Subcutaneous abdominal adipose tissue (tissue), 5 donors: ENCODE measurements around the gene BAG2.

Source experiments
- H3K27ac ChIP-seq: one replicate; pipeline ENCODE4 v1.7.0; 2013; ENCODE audit warnings: low read depth, mild to moderate bottlenecking, inconsistent platforms, low read length, moderate library complexity
- H3K27me3 ChIP-seq, 5 donors: one replicate each; pipeline ENCODE4 v1.7.0; 2013; ENCODE audit warnings: low read length in 5 of 5, inconsistent platforms in 1 of 5; ENCODE audit not compliant: control insufficient read depth in 5 of 5, insufficient read depth in 4 of 5
- H3K36me3 ChIP-seq, 5 donors: one replicate each; pipeline ENCODE4 v1.7.0; 2013; ENCODE audit warnings: low read length in 5 of 5; ENCODE audit not compliant: control insufficient read depth in 5 of 5, insufficient read depth in 5 of 5
- H3K4me1 ChIP-seq, 5 donors: one replicate each; pipeline ENCODE4 v1.7.0; 2013; ENCODE audit warnings: low read length in 5 of 5, mild to moderate bottlenecking in 3 of 5, moderate library complexity in 1 of 5; ENCODE audit not compliant: control insufficient read depth in 5 of 5, insufficient read depth in 5 of 5
- H3K4me3 ChIP-seq, 5 donors: one replicate each; pipeline ENCODE4 v1.7.0; 2013; ENCODE audit warnings: low read length in 5 of 5, low read depth in 1 of 5
- H3K9ac ChIP-seq, 5 donors: one replicate each; pipeline ENCODE4 v1.7.0; 2013; ENCODE audit warnings: low read length in 5 of 5, mild to moderate bottlenecking in 4 of 5, moderate library complexity in 3 of 5
- H3K9me3 ChIP-seq, 5 donors: one replicate each; pipeline ENCODE4 v1.7.0; 2013; ENCODE audit warnings: low read length in 5 of 5; ENCODE audit not compliant: control insufficient read depth in 5 of 5
- donor health status: healthy.
- donor health status: healthy.
- donor health status: healthy.
- donor health status: healthy.
- donor health status: healthy.

The BAG2 gene

DNA sequence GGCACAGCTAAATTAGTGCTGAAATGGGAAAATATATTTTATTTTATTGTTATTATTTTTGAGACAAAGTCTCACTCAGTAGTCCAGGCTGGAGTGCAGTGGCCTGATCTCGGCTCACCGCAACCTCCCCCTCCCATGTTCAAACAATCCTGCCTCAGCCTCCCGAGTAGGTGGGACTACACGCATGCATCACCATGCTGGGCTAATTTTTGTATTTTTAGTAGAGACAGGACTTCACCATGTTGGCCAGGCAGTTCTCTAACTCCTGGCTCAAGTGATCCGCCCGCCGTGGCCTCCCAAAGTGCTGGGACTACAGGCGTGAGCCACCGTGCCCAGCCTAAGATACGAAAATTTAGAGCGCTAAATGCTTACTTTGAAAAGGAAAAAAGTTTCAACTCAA lies 45.1 kb downstream of the BAG2 start:
- H3K27ac ChIP-seq = no peak overlapping the region

DNA sequence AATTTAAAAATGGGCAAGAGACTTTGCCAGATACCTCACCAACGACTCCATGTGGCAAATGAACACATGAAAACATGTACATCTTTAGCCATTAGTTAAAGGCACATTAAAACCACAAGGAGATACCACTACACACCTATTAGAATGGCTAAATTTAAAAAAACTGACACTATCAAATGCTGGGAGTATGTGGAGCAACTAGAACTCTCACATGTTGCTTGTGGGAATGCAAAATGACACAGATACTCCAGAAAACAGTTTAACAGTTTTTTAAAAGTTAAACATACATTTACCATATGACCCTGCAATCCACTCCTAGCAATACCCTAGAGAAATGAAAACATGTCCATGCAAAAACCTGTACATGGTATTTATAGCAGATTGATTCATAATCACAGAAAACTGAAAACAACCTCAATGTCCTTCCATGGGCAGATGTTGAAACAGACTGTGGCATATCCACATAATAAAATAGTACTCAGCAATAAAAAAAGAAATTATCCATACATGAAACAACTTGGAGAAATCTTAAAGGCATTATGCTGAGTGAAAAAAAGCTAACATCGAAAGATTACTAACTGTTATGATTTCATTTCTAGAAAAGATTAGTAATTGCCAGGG lies 48.1 kb downstream of the BAG2 start:
- Histone ChIP-seq H3K4me1 (peaks cover 0 to 23% (median 16%) of the 10 kb centered on the region in 5 donors), H3K27ac (no peak overlapping the region), H3K9ac (no peak overlapping the region), H3K36me3 (no peaks in the 10 kb centered on the region), H3K4me3 (no peak overlapping the region), H3K27me3 (no peaks in the 10 kb centered on the region), H3K9me3 (no peaks in the 10 kb centered on the region)

More for the DNA sequence above, 45.1 kb downstream of the BAG2 start:
- Histone ChIP-seq H3K36me3 (no peaks in the 10 kb centered on the region), H3K4me1 (peaks cover 0 to 16% (median 8%) of the 10 kb centered on the region in 5 donors), H3K9me3 (no peaks in the 10 kb centered on the region), H3K4me3 (no peak overlapping the region), H3K9ac (no peak overlapping the region), H3K27me3 (no peaks in the 10 kb centered on the region)

DNA sequence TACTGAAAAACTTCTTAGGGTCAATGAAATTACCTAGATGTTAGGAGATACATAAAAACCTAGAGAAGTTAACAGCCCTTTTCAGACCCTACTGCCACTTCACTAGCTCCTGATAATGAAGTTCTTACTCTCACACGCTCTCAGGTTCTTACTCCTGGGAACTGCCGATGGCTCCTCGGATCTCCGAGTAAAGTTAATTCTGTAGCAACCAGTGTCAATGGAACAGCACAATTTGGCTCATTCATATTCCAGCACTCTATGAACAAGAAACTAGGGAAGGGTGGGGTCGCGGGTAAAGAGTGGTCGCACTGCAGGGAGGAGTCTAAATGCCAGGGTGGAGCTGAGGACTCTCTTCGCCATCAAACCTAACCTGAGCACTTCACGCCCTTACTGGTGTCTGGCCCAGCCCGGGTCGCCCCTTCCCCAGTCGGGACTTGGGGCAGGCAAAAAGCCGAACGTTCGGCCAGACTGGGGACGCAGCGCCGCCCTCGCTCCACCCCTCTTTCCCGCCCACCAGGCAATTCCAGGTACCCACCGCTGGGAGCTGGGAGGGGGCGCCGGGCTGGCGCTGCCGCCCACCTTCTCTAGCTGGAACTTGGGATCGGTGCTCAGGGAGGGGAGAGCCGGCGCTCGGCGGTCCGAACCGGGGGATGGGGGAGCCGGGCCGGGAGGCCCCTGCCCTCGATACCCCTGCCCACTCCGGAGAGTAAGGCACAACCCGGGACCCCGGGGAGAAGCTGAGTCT lies 49.2 kb downstream of the BAG2 start:
- H3K4me1 ChIP-seq = peaks cover 0 to 22% (median 16%) of the 10 kb centered on the region in 5 donors
- peak overlapping the region; percentile 22 to 80 (median 75) for H3K9ac ChIP-seq
- H3K4me3 ChIP-seq = peak overlapping the region; percentile 81 to 94 (median 88)
- no peaks in the 10 kb centered on the region for H3K27me3 ChIP-seq
- H3K9me3 ChIP-seq = no peaks in the 10 kb centered on the region
- peak overlapping the region; percentile 74 for H3K27ac ChIP-seq
- no peaks in the 10 kb centered on the region for H3K36me3 ChIP-seq

DNA sequence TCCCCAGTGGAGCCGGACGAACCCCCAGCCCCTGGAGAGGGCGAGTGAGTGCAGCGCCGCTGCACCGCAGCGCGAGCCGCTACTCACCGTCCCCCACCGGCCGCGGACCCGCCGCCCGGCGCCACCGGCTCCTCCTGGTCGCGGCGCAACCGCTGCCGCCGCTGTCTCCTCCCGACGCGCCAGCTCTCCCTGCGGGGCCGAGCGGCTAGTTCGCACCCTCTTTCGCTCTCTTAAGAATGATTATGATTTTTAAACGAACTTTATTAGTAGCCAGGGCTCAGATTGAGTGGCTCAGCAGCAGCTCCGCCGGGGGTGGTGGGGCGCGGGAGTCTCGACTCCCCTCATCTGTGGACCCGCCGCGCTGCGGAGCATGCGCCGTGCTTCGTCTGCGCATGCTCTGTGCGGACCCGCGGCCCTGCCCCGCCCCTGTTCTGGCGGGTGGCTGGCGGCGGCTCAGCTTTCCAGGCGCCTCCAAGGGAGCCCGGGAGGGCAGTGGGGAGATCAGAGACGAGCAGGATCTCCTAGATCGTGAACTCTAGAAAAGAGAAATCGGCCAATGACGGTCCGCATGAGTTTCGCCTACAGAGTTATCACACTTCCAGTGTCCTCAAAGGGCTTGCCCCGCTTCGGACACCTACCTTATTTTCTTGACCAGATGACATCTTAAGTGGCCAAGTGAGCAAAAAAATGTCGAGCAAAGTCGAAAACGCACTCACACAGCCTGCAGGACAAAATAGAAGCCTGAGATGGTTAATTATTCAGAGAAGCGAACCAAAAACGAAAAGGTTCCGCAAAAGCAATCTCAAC lies 50.0 kb downstream of the BAG2 start, which contains the start of gene RAB23:
Gene RAB23, minus strand, starts transcription at position 372 of the 807 bp plus-strand sequence. CDS start 11,927 bp downstream, outside the sequence.
- Histone ChIP-seq H3K27me3 (no peaks in the 10 kb centered on the region), H3K9me3 (no peaks in the 10 kb centered on the region), H3K4me3 (peak within 1 kb of the TSS; percentile 81 to 94 (median 88)), H3K27ac (peak within 1 kb of the TSS; percentile 74), H3K4me1 (peaks cover 0 to 17% (median 13%) of the 10 kb centered on the region in 5 donors), H3K9ac (peak within 1 kb of the TSS; percentile 22 to 80 (median 75)), H3K36me3 (no peaks in the 10 kb centered on the region)

DNA sequence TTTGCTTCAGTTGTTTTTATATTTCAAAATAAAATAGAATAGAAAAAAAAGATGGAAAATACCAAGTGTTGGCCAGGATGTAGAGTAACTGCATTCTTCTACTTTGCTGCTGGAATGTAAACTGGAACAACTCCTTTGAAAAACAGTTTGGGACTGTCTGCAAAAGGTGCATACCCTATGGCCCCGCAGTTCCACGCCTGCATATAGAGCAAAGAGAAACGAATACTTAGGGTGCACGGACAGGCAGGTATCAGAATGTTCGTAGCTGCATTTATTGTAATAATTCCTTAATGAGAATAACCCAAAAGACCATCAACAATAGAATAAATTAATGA lies 50.6 kb downstream of the BAG2 start:
- H3K9ac ChIP-seq = peak overlapping the region; percentile 7 to 80 (median 75)

DNA sequence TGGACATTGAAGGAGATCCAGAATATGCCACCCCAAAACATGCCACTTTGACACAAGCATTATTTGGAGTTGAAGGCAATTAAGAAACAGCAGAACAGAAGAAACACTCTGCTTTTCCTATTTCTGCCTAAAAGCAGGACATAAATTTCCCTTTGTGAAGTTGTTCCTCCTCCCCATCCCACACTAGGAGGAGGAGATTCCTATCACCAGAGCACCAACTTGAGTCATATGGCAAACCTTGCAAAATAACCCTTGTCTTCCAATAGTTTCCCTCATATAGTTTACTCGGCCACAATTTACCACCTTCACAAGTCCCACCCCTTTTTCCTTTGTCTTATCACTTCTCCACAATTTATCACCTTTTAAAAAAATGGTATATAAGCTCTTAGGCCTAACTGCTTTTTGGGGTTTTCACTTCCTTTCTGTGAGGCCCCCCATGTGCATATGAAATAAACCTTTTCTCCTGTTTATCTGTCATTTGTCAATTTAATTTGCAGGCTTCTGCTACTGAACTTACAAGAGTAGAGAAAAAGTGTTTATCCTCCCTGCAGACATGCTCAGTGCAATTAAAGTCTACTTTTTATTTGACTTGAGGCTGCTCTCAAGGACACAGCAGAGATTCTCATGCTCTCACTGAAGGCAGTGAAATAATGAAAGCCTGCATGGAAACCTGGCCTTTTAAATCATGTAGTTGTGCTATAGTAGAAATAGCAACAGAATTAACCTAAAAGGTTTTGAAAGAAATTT lies 52.8 kb downstream of the BAG2 start:
- no peak overlapping the region for H3K4me3 ChIP-seq
- H3K36me3 ChIP-seq = no peaks in the 10 kb centered on the region
- no peak overlapping the region for H3K27ac ChIP-seq
- no peaks in the 10 kb centered on the region for H3K27me3 ChIP-seq
- no peaks in the 10 kb centered on the region for H3K9me3 ChIP-seq
- H3K4me1 ChIP-seq = peaks cover 0 to 17% (median 13%) of the 10 kb centered on the region in 5 donors
- no peak overlapping the region for H3K9ac ChIP-seq

More for the DNA sequence above, 50.6 kb downstream of the BAG2 start:
- H3K9me3 ChIP-seq = no peaks in the 10 kb centered on the region
- no peaks in the 10 kb centered on the region for H3K27me3 ChIP-seq
- H3K36me3 ChIP-seq = no peaks in the 10 kb centered on the region
- H3K27ac ChIP-seq = peak overlapping the region; percentile 74
- peak overlapping the region; percentile 81 to 94 (median 88) for H3K4me3 ChIP-seq
- H3K4me1 ChIP-seq = peaks cover 0 to 17% (median 13%) of the 10 kb centered on the region in 5 donors

DNA sequence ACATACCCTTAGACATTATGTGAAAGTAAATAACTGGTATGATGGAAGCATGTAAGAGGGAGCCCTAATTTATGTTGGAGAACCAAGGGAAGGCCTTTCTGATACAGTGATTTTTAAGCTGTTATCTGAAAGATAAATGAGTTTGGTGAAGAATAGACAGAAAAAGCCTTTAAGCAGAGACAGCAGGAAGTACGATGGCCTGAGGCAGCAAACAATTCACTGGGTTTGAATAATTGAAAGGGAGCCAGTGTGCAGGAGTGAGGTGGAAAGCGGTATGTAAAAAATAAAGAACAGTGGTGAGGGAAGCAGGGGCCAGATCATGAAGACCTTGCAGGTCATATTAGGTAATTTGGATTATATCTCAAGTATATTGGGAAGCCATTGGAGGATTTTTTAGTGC lies 54.1 kb downstream of the BAG2 start:
- no peak overlapping the region for H3K4me3 ChIP-seq
- no peaks in the 10 kb centered on the region for H3K9me3 ChIP-seq
- H3K4me1 ChIP-seq = peaks cover 0 to 14% (median 9%) of the 10 kb centered on the region in 5 donors
- no peak overlapping the region for H3K27ac ChIP-seq
- H3K9ac ChIP-seq = no peak overlapping the region
- H3K27me3 ChIP-seq = no peaks in the 10 kb centered on the region
- H3K36me3 ChIP-seq = no peaks in the 10 kb centered on the region
